ENCODE measurements around the gene TANC1.

DNA sequence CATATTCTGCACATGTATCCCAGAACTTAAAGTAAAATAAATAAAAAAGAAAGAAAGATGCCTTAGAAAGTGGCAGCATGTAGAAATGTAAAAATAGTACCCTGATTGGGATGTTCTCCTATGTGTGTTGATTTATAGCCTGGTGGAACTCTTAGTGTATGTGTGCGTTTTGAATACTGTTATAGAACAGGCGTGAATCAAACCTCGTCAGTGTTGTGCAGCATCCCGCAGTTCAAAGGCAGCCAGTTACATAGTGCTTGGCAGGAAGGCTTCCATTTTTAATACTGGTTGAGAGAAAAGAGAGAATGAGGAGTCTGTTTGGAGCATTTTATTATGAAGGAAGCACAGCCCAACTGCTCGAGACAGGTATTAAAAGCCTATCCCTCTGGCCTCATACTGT, 49.4 kb downstream of the TANC1 start:
- TF ChIP-seq EP300 (conservative IDR thresholded peaks at IDR 0.05; ENCODE audit: poor library complexity, severe bottlenecking), result no peak
- TF ChIP-seq, protein P1, sequence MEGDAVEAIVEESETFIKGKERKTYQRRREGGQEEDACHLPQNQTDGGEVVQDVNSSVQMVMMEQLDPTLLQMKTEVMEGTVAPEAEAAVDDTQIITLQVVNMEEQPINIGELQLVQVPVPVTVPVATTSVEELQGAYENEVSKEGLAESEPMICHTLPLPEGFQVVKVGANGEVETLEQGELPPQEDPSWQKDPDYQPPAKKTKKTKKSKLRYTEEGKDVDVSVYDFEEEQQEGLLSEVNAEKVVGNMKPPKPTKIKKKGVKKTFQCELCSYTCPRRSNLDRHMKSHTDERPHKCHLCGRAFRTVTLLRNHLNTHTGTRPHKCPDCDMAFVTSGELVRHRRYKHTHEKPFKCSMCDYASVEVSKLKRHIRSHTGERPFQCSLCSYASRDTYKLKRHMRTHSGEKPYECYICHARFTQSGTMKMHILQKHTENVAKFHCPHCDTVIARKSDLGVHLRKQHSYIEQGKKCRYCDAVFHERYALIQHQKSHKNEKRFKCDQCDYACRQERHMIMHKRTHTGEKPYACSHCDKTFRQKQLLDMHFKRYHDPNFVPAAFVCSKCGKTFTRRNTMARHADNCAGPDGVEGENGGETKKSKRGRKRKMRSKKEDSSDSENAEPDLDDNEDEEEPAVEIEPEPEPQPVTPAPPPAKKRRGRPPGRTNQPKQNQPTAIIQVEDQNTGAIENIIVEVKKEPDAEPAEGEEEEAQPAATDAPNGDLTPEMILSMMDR (IDR thresholded peaks at IDR 0.05; ENCODE audit: poor library complexity, severe bottlenecking), result no peak
- TF ChIP-seq MXI1 (conservative IDR thresholded peaks at IDR 0.05; ENCODE audit: poor library complexity, severe bottlenecking), result no peak

All from neural cell (in vitro differentiated cells).